Heart left ventricle (tissue), 13 donors: ENCODE measurements around the gene PRSS50.

Source experiments
- CTCF ChIP-seq, 12 donors: fragments of 200-600 bp; sonication (generic) in 4 of 12; IDR thresholded peaks; one replicate each; pipeline versions ENCODE4 v1.5.0 to v1.8.0; 2018 to 2022; ENCODE audit warnings: antibody characterized with exemption in 12 of 12, mild to moderate bottlenecking in 5 of 12
- POLR2A ChIP-seq, 2 donors: fragments of 450-650 bp; IDR thresholded peaks; one replicate each; pipeline ENCODE4 v1.6.1; 2017; ENCODE audit warnings: antibody characterized with exemption in 2 of 2, mild to moderate bottlenecking in 2 of 2, moderate library complexity in 2 of 2
- donor health status: ischemic (EF 13 %, LVEDD 7.1; RV severe dilation, severe dysfunction).
- donor health status: DM: no; HTN: yes; CAD: no.
- donor health status: DM: no; HTN: no; CAD: no.
- donor health status: ischemic (EF 25% LVEDD 6.9; RV normal size, moderate dysfunction).
- donor health status: ischemic (EF 25% LVEDD 5.7; RV mildly dilated, moderate dysfunction).
- donor health status: ischemic (EF 35%, LVEDD 5.7; RV mildly dilated, moderate dysfunction).
- donor health status: nonischemic (EF 11% LVEDD 7.7; RV severe dilation, severe dysfunction).
- donor health status: DM: yes; HTN: yes; CAD: no.
- donor health status: PGD.
- donor health status: ischemic (EF 29% LVEDD 5.4; RV normal size, mild dysfunction).
- donor health status: nonischemic (EF 23%, LVEDD 6.1; RV moderate dilation, normal function).

- TF ChIP-seq CTCF (IDR thresholded peaks at IDR 0.05) (no peak), POLR2A (IDR thresholded peaks at IDR 0.05) (no peak)
Observed at GRCh38 chr3:46690798-46691197, 26.9 kb downstream of the PRSS50 start.
